HEK293 (cell line): ENCODE data around the gene CEACAM6.
"Not testable (repeated sequence)": the region's sequence is repeated elsewhere in the genome, so short reads cannot be mapped to it uniquely, and the experiment has no call there.

Experiments used
- GLI4 ChIP-seq: fragments of 450-650 bp; formaldehyde crosslinking; IDR thresholded peaks from 2 replicates; pipeline ENCODE4 v1.5.1; 2016; ENCODE audit warnings: missing biosample characterization, missing genetic modification characterization
- KLF16 ChIP-seq: fragments of 450-650 bp; formaldehyde crosslinking; IDR thresholded peaks from 2 replicates; pipeline ENCODE4 v1.5.1; 2017; ENCODE audit warnings: missing biosample characterization, missing genetic modification characterization
- MYNN ChIP-seq: fragments of 450-650 bp; formaldehyde crosslinking; IDR thresholded peaks from 2 replicates; pipeline ENCODE4 v1.5.1; 2016; ENCODE audit warnings: missing biosample characterization, missing genetic modification characterization, borderline replicate concordance
- TCF7L2 ChIP-seq: IDR thresholded peaks from 2 replicates; pipeline ENCODE4 v1.6.1; 2011; ENCODE audit warnings: low read depth, mild to moderate bottlenecking, inconsistent platforms, low read length, moderate library complexity, borderline replicate concordance
- ZNF174 ChIP-seq: fragments of 450-650 bp; formaldehyde crosslinking; IDR thresholded peaks from 2 replicates; pipeline ENCODE4 v1.5.0; 2017; ENCODE audit warnings: missing biosample characterization, mild to moderate bottlenecking, missing genetic modification characterization
- ZNF335 ChIP-seq: fragments of 450-650 bp; formaldehyde crosslinking; conservative IDR thresholded peaks from 2 replicates; pipeline ENCODE4 v1.5.1; 2016; ENCODE audit warnings: missing biosample characterization, missing genetic modification characterization
- ZNF501 ChIP-seq: fragments of 450-650 bp; formaldehyde crosslinking; IDR thresholded peaks from 2 replicates; pipeline ENCODE4 v1.5.1; 2016; ENCODE audit warnings: missing biosample characterization, missing genetic modification characterization
- ZNF623 ChIP-seq: fragments of 450-650 bp; formaldehyde crosslinking; IDR thresholded peaks from 2 replicates; pipeline ENCODE4 v1.5.1; 2016; ENCODE audit warnings: missing biosample characterization, missing genetic modification characterization
- ZNF629 ChIP-seq: fragments of 450-650 bp; formaldehyde crosslinking; IDR thresholded peaks from 2 replicates; pipeline ENCODE4 v1.5.1; 2017; ENCODE audit warnings: missing biosample characterization, missing genetic modification characterization
- ZNF76 ChIP-seq: fragments of 450-650 bp; formaldehyde crosslinking; IDR thresholded peaks from 2 replicates; pipeline ENCODE4; 2016; ENCODE audit warnings: low read depth, missing biosample characterization, missing genetic modification characterization, borderline replicate concordance
- TF ChIP-seq, protein P1 (sequence below): fragments of 450-650 bp; IDR thresholded peaks from 2 replicates; pipeline ENCODE4 v1.5.1; 2018; ENCODE audit warnings: missing biosample characterization, mild to moderate bottlenecking, missing genetic modification characterization
- TF ChIP-seq, protein P2 (sequence below): fragments of 450-650 bp; formaldehyde crosslinking; IDR thresholded peaks from 2 replicates; pipeline ENCODE4 v1.5.1; 2016; ENCODE audit warnings: missing biosample characterization, missing genetic modification characterization
- TF ChIP-seq, protein P3 (sequence below): sonication (generic); formaldehyde crosslinking; IDR thresholded peaks from 2 replicates; pipeline ENCODE4 v1.8.1; 2022; ENCODE audit warnings: mild to moderate bottlenecking, moderate library complexity, missing genetic modification reagents

DNA sequence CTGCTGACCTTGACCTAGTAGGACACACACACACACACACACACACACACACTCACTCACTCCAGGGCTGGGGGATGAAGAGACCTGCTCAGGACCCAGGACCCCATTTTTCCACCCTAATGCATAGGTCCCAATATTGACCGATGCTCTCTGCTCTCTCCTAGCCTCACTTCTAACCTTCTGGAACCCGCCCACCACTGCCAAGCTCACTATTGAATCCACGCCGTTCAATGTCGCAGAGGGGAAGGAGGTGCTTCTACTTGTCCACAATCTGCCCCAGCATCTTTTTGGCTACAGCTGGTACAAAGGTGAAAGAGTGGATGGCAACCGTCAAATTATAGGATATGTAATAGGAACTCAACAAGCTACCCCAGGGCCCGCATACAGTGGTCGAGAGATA is 45.8 kb upstream of the CEACAM6 start:
- TF ChIP-seq ZNF629 (tag by site-specific recombination); ZNF76 (tag by site-specific recombination); GLI4 (tag by site-specific recombination); KLF16; TCF7L2; ZNF623 (tag by site-specific recombination); MYNN (tag by site-specific recombination); ZNF174 (tag by site-specific recombination); ZNF335 (tag by site-specific recombination); ZNF501 (tag by site-specific recombination): not testable (repeated sequence)
- TF ChIP-seq, protein P1, sequence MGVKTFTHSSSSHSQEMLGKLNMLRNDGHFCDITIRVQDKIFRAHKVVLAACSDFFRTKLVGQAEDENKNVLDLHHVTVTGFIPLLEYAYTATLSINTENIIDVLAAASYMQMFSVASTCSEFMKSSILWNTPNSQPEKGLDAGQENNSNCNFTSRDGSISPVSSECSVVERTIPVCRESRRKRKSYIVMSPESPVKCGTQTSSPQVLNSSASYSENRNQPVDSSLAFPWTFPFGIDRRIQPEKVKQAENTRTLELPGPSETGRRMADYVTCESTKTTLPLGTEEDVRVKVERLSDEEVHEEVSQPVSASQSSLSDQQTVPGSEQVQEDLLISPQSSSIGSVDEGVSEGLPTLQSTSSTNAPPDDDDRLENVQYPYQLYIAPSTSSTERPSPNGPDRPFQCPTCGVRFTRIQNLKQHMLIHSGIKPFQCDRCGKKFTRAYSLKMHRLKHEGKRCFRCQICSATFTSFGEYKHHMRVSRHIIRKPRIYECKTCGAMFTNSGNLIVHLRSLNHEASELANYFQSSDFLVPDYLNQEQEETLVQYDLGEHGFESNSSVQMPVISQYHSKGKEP (tag by site-specific recombination): not testable (repeated sequence)
- TF ChIP-seq, protein P2, sequence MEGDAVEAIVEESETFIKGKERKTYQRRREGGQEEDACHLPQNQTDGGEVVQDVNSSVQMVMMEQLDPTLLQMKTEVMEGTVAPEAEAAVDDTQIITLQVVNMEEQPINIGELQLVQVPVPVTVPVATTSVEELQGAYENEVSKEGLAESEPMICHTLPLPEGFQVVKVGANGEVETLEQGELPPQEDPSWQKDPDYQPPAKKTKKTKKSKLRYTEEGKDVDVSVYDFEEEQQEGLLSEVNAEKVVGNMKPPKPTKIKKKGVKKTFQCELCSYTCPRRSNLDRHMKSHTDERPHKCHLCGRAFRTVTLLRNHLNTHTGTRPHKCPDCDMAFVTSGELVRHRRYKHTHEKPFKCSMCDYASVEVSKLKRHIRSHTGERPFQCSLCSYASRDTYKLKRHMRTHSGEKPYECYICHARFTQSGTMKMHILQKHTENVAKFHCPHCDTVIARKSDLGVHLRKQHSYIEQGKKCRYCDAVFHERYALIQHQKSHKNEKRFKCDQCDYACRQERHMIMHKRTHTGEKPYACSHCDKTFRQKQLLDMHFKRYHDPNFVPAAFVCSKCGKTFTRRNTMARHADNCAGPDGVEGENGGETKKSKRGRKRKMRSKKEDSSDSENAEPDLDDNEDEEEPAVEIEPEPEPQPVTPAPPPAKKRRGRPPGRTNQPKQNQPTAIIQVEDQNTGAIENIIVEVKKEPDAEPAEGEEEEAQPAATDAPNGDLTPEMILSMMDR: not testable (repeated sequence)
- TF ChIP-seq, protein P3, sequence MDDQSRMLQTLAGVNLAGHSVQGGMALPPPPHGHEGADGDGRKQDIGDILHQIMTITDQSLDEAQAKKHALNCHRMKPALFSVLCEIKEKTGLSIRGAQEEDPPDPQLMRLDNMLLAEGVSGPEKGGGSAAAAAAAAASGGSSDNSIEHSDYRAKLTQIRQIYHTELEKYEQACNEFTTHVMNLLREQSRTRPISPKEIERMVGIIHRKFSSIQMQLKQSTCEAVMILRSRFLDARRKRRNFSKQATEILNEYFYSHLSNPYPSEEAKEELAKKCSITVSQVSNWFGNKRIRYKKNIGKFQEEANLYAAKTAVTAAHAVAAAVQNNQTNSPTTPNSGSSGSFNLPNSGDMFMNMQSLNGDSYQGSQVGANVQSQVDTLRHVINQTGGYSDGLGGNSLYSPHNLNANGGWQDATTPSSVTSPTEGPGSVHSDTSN (CRISPR knock-in tag): not testable (repeated sequence)
